Peyer's patch (tissue), 4 donors: ENCODE data around the gene FRMD5.

Source experiments
- POLR2A ChIP-seq, 2 donors: fragments of 450-650 bp; IDR thresholded peaks; one replicate each; pipeline ENCODE4 v1.5.1; 2017; ENCODE audit warnings: antibody characterized with exemption in 2 of 2, mild to moderate bottlenecking in 2 of 2, moderate library complexity in 2 of 2
- TF ChIP-seq, protein P1 (sequence below), 6 experiments: fragments of 450-650 bp in 4 of 6; fragments of 200-600 bp in 2 of 6; sonication (generic) in 1 of 6; IDR thresholded peaks; one replicate each; pipeline ENCODE4 v1.5.1; 2017 to 2019; ENCODE audit warnings: antibody characterized with exemption in 6 of 6, mild to moderate bottlenecking in 3 of 6, moderate library complexity in 1 of 6

DNA sequence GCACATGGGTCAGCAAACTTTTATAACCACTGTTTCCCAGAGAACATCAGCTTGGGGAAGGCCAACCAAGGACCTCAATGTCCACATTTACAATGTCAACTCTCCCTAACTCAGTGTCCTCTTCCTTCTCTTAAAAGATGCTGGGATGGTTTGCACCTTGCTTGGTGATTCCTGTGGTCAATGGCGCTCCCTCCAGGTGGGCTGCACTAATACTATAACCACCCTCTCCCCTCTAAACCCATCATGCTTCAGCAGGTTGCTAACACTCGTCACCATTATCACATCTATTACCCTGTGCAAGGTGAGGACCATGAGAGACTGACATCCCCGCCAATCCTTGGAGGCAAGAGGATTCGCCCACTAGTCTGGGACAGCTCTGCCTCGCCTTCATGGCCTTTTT, 65.2 kb downstream of the FRMD5 start:
- TF ChIP-seq, protein P1, sequence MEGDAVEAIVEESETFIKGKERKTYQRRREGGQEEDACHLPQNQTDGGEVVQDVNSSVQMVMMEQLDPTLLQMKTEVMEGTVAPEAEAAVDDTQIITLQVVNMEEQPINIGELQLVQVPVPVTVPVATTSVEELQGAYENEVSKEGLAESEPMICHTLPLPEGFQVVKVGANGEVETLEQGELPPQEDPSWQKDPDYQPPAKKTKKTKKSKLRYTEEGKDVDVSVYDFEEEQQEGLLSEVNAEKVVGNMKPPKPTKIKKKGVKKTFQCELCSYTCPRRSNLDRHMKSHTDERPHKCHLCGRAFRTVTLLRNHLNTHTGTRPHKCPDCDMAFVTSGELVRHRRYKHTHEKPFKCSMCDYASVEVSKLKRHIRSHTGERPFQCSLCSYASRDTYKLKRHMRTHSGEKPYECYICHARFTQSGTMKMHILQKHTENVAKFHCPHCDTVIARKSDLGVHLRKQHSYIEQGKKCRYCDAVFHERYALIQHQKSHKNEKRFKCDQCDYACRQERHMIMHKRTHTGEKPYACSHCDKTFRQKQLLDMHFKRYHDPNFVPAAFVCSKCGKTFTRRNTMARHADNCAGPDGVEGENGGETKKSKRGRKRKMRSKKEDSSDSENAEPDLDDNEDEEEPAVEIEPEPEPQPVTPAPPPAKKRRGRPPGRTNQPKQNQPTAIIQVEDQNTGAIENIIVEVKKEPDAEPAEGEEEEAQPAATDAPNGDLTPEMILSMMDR (IDR thresholded peaks at IDR 0.05), result no peak
- TF ChIP-seq POLR2A (IDR thresholded peaks at IDR 0.05), result no peak
